HEK293T (cell line): ENCODE data around the gene ERICH4.
"Not testable (repeated sequence)": the region's sequence is repeated elsewhere in the genome, so short reads cannot be mapped to it uniquely, and the experiment has no call there.

Experiments
- CTCF ChIA-PET: fragments of 350-600 bp; formaldehyde crosslinking; extraction: SDS; loops from one replicate; lab custom pipeline; 2021; ENCODE audit warnings: antibody characterized with exemption, inconsistent platforms; lab: Yijun Ruan, JAX
- POLR2A ChIA-PET: fragments of 350-600 bp; formaldehyde crosslinking; extraction: SDS; loops from one replicate; lab custom pipeline; 2020; ENCODE audit warnings: antibody characterized with exemption, inconsistent platforms; lab: Yijun Ruan, JAX
- DNase-seq: peaks from one replicate; pipeline ENCODE4 v3.0.0; 2012; ENCODE audit warnings: mixed read lengths; ENCODE audit errors: extremely low spot score
- ARNT ChIP-seq: fragments of 450-650 bp; IDR thresholded peaks from 2 replicates; pipeline ENCODE4 v1.6.1; 2017; ENCODE audit warnings: mild to moderate bottlenecking
- BHLHE40 ChIP-seq: fragments of 450-650 bp; IDR thresholded peaks from 2 replicates; pipeline ENCODE4 v1.6.1; 2016; ENCODE audit warnings: mild to moderate bottlenecking, moderate library complexity, borderline replicate concordance
- CTBP1 ChIP-seq: fragments of 450-650 bp; IDR thresholded peaks from 2 replicates; pipeline ENCODE4 v1.6.1; 2016; ENCODE audit warnings: borderline replicate concordance
- ELF4 ChIP-seq: fragments of 450-650 bp; IDR thresholded peaks from 2 replicates; pipeline ENCODE4 v1.6.1; 2017; ENCODE audit warnings: antibody characterized with exemption
- FOXA1 ChIP-seq: fragments of 450-650 bp; IDR thresholded peaks from 2 replicates; pipeline ENCODE4 v1.6.1; 2016; ENCODE audit warnings: mild to moderate bottlenecking
- FOXK2 ChIP-seq: fragments of 450-650 bp; IDR thresholded peaks from 2 replicates; pipeline ENCODE4 v1.6.1; 2016; ENCODE audit warnings: mild to moderate bottlenecking
- FOXM1 ChIP-seq: fragments of 450-650 bp; IDR thresholded peaks from 2 replicates; pipeline ENCODE4 v1.6.1; 2017; ENCODE audit warnings: mild to moderate bottlenecking, borderline replicate concordance
- HDGF ChIP-seq: fragments of 450-650 bp; IDR thresholded peaks from 2 replicates; pipeline ENCODE4 v1.6.1; 2017; ENCODE audit warnings: antibody characterized with exemption, borderline replicate concordance
- L3MBTL2 ChIP-seq: fragments of 450-650 bp; conservative IDR thresholded peaks from 2 replicates; pipeline ENCODE4 v1.6.1; 2016; ENCODE audit warnings: mild to moderate bottlenecking
- LEF1 ChIP-seq: fragments of 450-650 bp; IDR thresholded peaks from 2 replicates; pipeline ENCODE4 v1.6.1; 2017; ENCODE audit warnings: mild to moderate bottlenecking, borderline replicate concordance
- NFRKB ChIP-seq: fragments of 450-650 bp; IDR thresholded peaks from 2 replicates; pipeline ENCODE4 v1.6.1; 2016; ENCODE audit warnings: mild to moderate bottlenecking, moderate library complexity
- SP1 ChIP-seq: fragments of 450-650 bp; IDR thresholded peaks from 2 replicates; pipeline ENCODE4 v1.6.1; 2017
- SUZ12 ChIP-seq: fragments of 450-650 bp; IDR thresholded peaks from 2 replicates; pipeline ENCODE4 v1.6.1; 2016; ENCODE audit warnings: mild to moderate bottlenecking
- TARDBP ChIP-seq: fragments of 450-650 bp; IDR thresholded peaks from 2 replicates; pipeline ENCODE4 v1.6.1; 2016
- ZNF384 ChIP-seq: fragments of 450-650 bp; IDR thresholded peaks from 2 replicates; pipeline ENCODE4 v1.6.1; 2016
- TF ChIP-seq, protein P1 (sequence below): fragments of 450-650 bp; IDR thresholded peaks from 2 replicates; pipeline ENCODE4 v1.6.1; 2016

The ERICH4 gene

DNA sequence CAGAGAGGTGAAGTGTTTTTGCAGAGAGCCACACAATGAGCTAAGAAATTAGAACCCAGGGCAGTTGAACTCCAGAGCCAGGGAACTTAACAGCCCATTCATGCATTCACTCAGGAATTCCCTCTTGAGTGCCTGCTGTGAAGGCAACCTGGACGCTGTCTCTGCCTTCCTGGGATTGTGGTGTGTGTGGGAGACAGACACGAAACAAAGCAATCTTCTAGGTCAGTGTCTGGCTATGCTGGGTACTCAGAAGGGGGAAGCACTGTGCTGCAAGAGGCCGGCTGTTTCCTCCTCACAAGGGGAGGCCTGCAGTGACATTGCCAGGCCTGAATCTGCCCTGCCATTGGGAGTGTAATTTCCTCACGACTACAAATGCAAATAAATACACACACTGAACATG, 35.7 kb upstream of the ERICH4 start:
- POLR2A ChIA-PET: no interaction called here
- DNase-seq: no peak
- CTCF ChIA-PET: interaction anchor here (0.6 kb wide), 1 partner anchor 28 kb away, joined by 4 read pairs; no protein-coding TSS in a partner anchor
- no peak for TF ChIP-seq L3MBTL2
- TF ChIP-seq ELF4: no peak
- no peak for TF ChIP-seq HDGF
- TF ChIP-seq BHLHE40: no peak
- no peak for TF ChIP-seq FOXA1
- TF ChIP-seq ZNF384: no peak
- TF ChIP-seq SP1: no peak
- TF ChIP-seq NFRKB: no peak
- no peak for TF ChIP-seq SUZ12
- no peak for TF ChIP-seq TARDBP
- TF ChIP-seq ARNT: no peak
- no peak for TF ChIP-seq FOXK2
- TF ChIP-seq CTBP1: no peak
- TF ChIP-seq LEF1: no peak

DNA sequence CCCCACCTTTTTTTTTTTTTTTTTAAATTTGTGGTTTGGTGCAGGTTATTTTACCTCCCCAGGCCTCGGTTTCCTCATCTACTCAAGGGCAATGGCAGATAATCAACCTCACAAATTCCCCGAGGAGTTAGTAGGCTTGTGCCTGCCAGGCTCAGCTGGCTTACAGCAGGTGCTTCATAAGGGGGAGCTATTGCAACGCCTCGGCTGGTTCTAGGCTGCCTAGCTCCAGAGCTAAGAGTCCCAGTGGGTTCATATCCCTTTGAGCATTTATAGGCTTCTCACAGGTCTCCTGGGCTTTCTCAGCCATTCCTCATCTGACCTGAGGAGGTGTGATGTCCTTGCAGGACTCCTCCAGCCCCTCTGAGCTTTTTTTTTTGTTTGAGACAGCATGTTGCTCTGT, 34.7 kb upstream of the ERICH4 start:
- TF ChIP-seq CTBP1 (no peak), SUZ12 (no peak), TARDBP (no peak), HDGF (no peak), ARNT (no peak), BHLHE40 (no peak), FOXK2 (no peak), FOXA1 (no peak), SP1 (no peak), NFRKB (no peak), L3MBTL2 (no peak), ELF4 (no peak)
- TF ChIP-seq, protein P1, sequence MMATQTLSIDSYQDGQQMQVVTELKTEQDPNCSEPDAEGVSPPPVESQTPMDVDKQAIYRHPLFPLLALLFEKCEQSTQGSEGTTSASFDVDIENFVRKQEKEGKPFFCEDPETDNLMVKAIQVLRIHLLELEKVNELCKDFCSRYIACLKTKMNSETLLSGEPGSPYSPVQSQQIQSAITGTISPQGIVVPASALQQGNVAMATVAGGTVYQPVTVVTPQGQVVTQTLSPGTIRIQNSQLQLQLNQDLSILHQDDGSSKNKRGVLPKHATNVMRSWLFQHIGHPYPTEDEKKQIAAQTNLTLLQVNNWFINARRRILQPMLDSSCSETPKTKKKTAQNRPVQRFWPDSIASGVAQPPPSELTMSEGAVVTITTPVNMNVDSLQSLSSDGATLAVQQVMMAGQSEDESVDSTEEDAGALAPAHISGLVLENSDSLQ: no peak
- no peak for DNase-seq
- ChIA-PET CTCF (interaction anchor here (0.6 to 1.4 kb wide), 3 partner anchors 22 to 31 kb away, joined by 3 to 6 read pairs (median 4); partner anchors contain the start of gene DMAC2), POLR2A (interaction anchor here (0.7 to 1.9 kb wide), 2 partner anchors 9 to 31 kb away, joined by 5 to 8 read pairs; partner anchors contain the start of gene DMAC2)

DNA sequence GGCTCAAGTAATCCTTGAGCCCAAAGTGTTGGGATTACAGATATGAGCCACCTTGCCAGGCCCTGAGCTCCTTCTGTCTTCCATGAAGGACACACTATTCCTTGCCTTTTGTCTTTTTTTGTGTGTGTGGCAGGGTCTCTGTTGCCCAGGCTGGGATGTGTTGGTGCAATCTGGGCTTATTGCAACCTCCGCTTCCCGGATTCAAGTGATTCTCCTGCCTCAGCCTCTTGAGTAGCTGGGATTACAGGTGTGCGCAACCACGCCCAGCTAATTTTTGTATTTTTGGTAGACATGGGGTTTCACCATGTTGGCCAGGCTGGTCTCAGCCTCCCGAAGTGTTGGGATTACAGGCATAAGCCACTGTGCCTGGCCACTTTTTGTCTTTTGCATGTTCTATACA, 34.1 kb upstream of the ERICH4 start:
- not testable (repeated sequence) for DNase-seq
- ChIA-PET CTCF (interaction anchor here (1.4 kb wide), 1 partner anchor 31 kb away, joined by 3 read pairs; the partner anchor contains the start of gene DMAC2), POLR2A (interaction anchor here (1.9 kb wide), 1 partner anchor 10 kb away, joined by 8 read pairs; no protein-coding TSS in a partner anchor)

DNA sequence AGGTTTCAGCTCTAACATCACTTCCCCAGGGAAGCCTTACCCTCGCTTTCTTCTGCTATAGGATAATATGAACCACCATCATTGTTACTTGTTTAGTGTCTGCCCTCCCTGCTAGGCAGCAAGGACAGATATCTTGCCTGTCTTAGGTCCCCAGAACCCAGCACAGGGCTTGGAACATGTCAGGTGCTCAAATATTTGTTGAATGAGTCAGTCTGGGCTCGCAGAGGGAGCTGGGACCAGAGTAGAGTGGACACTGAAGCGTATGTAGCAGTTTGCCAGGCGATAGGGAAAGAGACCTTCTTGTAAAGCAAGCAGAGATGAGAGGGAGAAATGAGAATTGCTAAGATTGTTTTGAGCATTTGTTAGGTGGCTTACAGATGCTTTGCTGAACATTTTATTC, 33.7 kb upstream of the ERICH4 start:
- CTCF ChIA-PET: interaction anchor here (0.6 to 1.4 kb wide), 2 partner anchors 30 to 158 kb away, joined by 3 read pairs; partner anchors contain the start of gene DMAC2
- POLR2A ChIA-PET: interaction anchor here (1.9 kb wide), 1 partner anchor 10 kb away, joined by 8 read pairs; no protein-coding TSS in a partner anchor
- TF ChIP-seq SP1: no peak
- TF ChIP-seq CTBP1: no peak
- TF ChIP-seq FOXK2: no peak
- no peak for TF ChIP-seq ZNF384
- TF ChIP-seq L3MBTL2: no peak
- TF ChIP-seq HDGF: no peak
- no peak for TF ChIP-seq FOXA1
- no peak for DNase-seq

DNA sequence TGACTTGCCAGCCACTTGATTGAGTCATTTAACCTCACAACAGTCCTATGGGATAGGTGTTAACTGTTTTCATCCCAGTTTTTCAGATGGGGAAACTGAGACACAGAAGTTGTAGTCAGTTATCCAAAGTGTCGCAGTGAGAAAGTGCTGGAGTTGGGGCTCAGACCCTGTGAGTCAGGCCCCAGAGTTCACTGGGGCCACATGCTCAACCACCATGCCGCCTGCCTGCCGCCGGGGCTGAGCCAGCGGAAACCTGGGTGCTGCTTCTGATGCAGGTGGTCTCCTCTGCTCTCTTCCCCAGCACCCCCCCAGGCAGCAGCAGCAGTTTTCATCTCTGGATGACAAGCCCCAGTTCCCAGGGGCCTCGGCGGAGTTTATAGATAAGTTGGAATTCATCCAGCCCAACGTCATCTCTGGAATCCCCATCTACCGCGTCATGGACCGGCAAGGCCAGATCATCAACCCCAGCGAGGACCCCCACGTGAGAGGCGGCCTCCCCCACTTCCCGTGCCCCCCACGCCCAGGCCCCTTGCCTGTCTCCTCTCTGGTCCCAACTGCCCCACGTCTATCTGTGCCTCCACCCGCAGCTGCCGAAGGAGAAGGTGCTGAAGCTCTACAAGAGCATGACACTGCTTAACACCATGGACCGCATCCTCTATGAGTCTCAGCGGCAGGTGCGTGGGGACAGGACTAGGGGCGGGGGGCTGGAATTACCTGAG, 32.5 kb upstream of the ERICH4 start:
- DNase-seq: no peak
- POLR2A ChIA-PET: interaction anchor here (1.0 kb wide), 1 partner anchor 29 kb away, joined by 3 read pairs; the partner anchor contains the start of gene DMAC2
- CTCF ChIA-PET: no interaction called here
- TF ChIP-seq FOXM1 (no peak), FOXK2 (no peak), BHLHE40 (no peak)
- TF ChIP-seq, protein P1: no peak

DNA sequence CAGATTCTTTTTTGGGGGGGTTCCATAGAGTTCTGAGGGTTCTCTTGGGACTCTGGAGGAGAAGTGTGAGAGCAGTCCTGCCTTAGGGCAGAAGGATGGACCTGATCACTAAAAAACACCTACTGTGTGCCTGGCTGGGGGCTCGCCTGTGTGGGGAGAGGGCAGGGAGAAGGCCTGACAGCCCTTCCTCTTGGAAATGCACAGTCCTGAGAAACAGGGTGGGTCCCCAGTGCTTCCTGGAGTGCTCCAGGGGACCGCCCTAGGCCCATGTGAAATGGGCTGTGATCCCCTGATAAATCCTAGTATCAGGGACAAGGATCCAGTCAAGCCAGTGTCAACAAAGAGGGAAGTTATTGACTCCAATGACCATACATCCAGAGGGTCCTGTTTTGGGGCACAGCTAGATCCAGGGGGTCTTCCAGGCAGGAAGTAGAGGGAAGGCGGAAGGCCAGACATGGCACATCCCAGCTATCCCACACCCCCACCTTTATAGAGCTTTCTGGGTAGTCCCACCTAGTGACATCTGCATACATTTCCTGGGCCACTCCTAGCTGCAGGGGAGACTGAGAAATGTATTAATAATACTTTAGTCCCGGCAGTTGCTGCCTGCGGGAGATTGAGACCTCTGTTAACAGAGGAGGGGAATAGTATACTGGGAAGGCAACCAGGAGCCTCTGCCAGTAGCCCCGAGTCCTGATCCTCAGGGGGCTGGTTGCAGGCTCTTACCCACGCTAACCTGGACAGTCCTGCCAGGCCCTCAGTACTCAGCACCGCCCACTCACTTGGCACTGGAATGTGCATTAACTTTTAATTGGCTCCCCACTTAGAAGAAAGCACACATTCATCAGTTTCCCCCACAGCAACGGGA, 31.6 kb upstream of the ERICH4 start:
- ChIA-PET POLR2A (no interaction called here), CTCF (no interaction called here)
- TF ChIP-seq L3MBTL2 (no peak), BHLHE40 (no peak), ELF4 (no peak), FOXM1 (no peak), SUZ12 (no peak), ARNT (no peak), ZNF384 (no peak), LEF1 (no peak)
- TF ChIP-seq, protein P1: no peak
- no peak for DNase-seq
